Measurements from ENCODE around the gene OSCAR. TPM values are rescaled to one million over a fixed set of nuclear protein-coding genes. Genes with fewer than 3 reads are reported as not detected.
A peak's percentile ranks its signal among the peaks of the same experiment; 100 is the strongest.
"Not testable (repeated sequence)": the region's sequence is repeated elsewhere in the genome, so short reads cannot be mapped to it uniquely, and the experiment has no call there.

OSCAR gene
- total RNA-seq, 2 experiments from 2014 or later, result 0.17 to 0.36 TPM

DNA sequence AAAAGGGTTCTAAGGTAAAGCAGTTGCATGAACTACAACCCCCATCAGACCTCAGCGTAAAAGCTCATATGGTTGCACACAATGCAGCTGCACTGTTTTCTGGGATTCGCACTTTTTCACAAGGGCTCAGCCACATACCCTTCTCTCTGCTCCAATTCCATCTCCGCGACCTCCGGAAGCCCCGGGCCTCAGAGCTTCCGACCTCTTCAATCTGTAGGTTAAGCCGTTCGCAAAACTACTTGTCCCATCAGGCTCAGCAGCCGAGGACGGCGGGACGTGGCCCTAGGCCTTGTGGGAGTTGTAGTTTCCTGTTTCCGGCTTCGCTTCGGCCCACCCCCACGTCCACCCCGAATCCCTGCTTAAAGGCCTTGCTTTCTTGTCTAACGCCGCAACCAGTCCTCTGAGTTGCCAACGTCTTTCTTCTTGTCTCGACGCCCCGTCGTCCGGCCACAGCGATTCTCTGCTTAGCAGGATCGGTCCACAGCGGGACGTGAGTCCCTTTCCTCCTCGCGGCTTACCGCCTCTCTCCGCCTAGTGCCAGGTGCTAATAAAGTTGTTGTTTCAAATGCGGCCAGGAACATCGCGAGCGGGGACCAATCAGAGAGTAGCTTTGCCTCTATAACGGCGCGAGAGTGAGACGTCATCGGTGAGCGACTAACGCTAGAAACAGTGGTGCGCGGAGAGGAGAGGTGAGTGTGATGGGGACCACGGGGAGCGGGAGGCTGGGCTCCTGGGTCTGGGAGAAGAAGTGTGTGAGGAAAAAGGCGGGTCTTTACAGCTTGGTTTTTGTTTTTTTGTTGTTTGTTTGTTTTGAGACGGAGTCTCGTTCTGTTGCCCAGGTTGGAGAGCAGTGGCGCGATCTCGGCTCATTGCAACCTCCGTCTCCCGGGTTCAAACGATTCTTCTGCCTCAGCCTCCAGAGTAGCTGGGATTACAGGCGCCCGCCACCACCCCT is 14.8 kb upstream of the OSCAR start, which contains the start of the genes PRPF31 and TFPT:
Gene PRPF31 (plus strand): TSS at position 646 of the 955 bp plus-strand sequence. CDS start 2,525 bp downstream, outside the sequence.
Gene TFPT (minus strand): TSS at position 549 of the 955 bp plus-strand sequence. CDS start 388 bp downstream, at position 161.
- H3K27ac Mint-ChIP-seq, result peak within 1 kb of the TSS; percentile 97
- H3K9me3 Mint-ChIP-seq, result no peaks in the 10 kb centered on the region
- H3K4me1 Mint-ChIP-seq (ENCODE audit: low read depth), result peaks cover 30% of the 10 kb centered on the region
- intact Hi-C loops (cut with micrococcal nuclease), result loop anchor here (1.0 to 5.0 kb wide), 6 partner anchors 13 to 347 kb away; partner anchors contain the start of genes CNOT3, LENG1, LENG8 and LENG9
- H3K4me3 Mint-ChIP-seq, result peak within 1 kb of the TSS; percentile 90
- H3K36me3 Mint-ChIP-seq (ENCODE audit: low read depth), result peaks cover 31% of the 10 kb centered on the region
- DNase-seq, result peak; percentile 99
- H3K27me3 Mint-ChIP-seq (ENCODE audit: low read depth), result no peaks in the 10 kb centered on the region
- CTCF ChIA-PET, result no interaction called here

DNA sequence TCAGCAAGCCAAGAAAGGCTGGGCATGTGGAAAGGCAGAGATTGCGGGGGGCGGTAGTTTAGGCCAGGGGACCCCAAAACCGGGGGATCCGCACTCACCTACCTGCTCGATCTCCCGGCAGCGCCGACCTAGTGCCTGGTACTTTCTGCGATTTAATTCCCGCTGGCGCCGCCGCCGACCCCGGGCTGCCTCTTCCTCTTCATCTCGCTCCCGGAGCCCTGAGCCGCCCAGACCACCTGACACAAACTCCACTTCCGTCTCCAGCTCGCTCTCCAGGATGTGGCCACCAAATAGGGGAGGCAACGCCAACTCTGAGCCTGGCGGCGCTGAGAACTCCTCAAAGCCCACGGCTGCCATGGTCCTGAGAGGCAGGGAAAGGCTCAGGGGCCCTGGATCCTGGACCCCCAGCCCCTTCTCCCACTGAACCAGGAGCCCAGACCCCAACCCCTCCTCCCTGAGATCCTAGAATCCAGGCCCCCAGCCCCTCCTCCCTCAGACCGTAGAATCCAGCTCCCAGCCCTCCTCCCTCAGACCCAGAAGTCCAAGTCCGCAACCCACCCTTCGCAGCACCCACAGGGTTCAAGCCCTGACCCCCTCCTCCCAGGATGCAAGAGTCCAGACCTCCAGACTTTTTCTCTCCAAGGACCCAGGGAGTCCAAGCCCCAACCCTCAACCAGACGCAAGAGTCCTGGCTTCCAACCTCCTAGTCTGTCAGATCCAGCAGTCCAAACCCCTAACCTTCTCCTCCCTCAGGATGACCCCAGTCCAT is 13.9 kb upstream of the OSCAR start:
- intact Hi-C loops (cut with micrococcal nuclease), result loop anchor here (1.0 to 5.0 kb wide), 6 partner anchors 12 to 348 kb away; partner anchors contain the start of genes CNOT3, LENG1, LENG8 and LENG9
- Mint-ChIP-seq H3K27ac (peak overlapping the region; percentile 97), H3K36me3 (ENCODE audit: low read depth) (peaks cover 29% of the 10 kb centered on the region), H3K4me3 (peak overlapping the region; percentile 90), H3K4me1 (ENCODE audit: low read depth) (peaks cover 33% of the 10 kb centered on the region), H3K9me3 (no peaks in the 10 kb centered on the region), H3K27me3 (ENCODE audit: low read depth) (no peaks in the 10 kb centered on the region)
- DNase-seq, result peak; percentile 70
- CTCF ChIA-PET, result no interaction called here

DNA sequence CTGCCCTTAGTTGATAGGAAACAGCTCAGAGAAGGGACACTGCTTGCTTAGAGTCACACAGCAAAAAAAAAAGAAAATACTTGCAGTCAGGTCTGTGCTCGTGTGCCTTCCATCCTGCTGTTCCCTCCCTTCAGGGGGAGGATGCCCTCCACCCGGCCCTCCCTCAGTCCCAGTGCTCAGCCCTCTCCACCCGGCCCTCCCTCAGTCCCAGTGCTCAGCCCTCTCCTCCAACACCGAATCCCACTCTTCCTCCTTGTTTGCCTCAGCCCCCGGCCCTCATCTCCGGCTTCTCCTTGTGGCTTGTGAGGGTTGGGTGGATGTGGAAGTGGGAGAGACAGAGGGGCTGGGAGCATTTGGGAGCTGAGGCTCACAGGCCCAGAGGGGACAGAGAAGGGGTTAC is 9.0 kb upstream of the OSCAR start:
- no peak overlapping the region for H3K4me3 Mint-ChIP-seq
- intact Hi-C loops (cut with micrococcal nuclease), result no loop called here
- peaks cover 26% of the 10 kb centered on the region for H3K4me1 Mint-ChIP-seq (ENCODE audit: low read depth)
- peaks cover 37% of the 10 kb centered on the region for H3K36me3 Mint-ChIP-seq (ENCODE audit: low read depth)
- no peak for DNase-seq
- no peaks in the 10 kb centered on the region for H3K27me3 Mint-ChIP-seq (ENCODE audit: low read depth)
- CTCF ChIA-PET, result no interaction called here
- H3K27ac Mint-ChIP-seq, result no peak overlapping the region
- H3K9me3 Mint-ChIP-seq, result no peaks in the 10 kb centered on the region

GRCh38 chr19:54108496-54108895 is 7.9 kb upstream of the OSCAR start:
- H3K9me3 Mint-ChIP-seq, result no peaks in the 10 kb centered on the region
- peaks cover 31% of the 10 kb centered on the region for H3K36me3 Mint-ChIP-seq (ENCODE audit: low read depth)
- no peak overlapping the region for H3K4me3 Mint-ChIP-seq
- H3K4me1 Mint-ChIP-seq (ENCODE audit: low read depth), result peaks cover 28% of the 10 kb centered on the region
- intact Hi-C loops (cut with micrococcal nuclease), result no loop called here
- H3K27ac Mint-ChIP-seq, result no peak overlapping the region
- CTCF ChIA-PET, result no interaction called here
- DNase-seq, result no peak
- no peaks in the 10 kb centered on the region for H3K27me3 Mint-ChIP-seq (ENCODE audit: low read depth)

- DNase-seq, result peak; percentile 1
- Mint-ChIP-seq H3K4me3 (no peak overlapping the region), H3K36me3 (ENCODE audit: low read depth) (peaks cover 27% of the 10 kb centered on the region), H3K27me3 (ENCODE audit: low read depth) (no peaks in the 10 kb centered on the region), H3K9me3 (no peaks in the 10 kb centered on the region), H3K4me1 (ENCODE audit: low read depth) (peaks cover 30% of the 10 kb centered on the region), H3K27ac (no peak overlapping the region)
- CTCF ChIA-PET, result no interaction called here
- intact Hi-C loops (cut with micrococcal nuclease), result no loop called here
Measured at GRCh38 chr19:54107876-54108490, 7.4 kb upstream of the OSCAR start.

DNA sequence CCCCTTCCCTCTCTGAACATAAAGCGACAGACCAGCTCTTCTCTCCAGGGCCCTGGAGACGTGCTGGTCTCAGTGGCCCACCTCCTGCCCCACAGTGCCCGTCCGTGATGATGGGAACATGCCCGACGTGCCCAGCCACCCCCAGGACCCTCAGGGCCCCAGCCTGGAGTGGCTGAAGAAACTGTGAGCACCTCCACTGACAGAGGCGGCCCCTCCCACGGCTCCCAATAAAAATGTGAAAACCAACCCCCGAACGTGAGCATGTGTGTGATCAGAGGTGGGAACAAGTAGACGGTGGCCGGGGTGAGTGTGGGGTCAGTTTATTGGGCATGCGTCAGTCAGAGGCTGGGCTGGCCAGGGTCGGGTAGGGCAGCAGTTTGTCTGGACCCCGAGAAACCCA is 6.1 kb upstream of the OSCAR start:
- H3K4me1 Mint-ChIP-seq (ENCODE audit: low read depth), result peaks cover 36% of the 10 kb centered on the region
- no peak overlapping the region for H3K27ac Mint-ChIP-seq
- intact Hi-C loops (cut with micrococcal nuclease), result no loop called here
- H3K4me3 Mint-ChIP-seq, result no peak overlapping the region
- CTCF ChIA-PET, result no interaction called here
- peaks cover 24% of the 10 kb centered on the region for H3K36me3 Mint-ChIP-seq (ENCODE audit: low read depth)
- H3K9me3 Mint-ChIP-seq, result no peaks in the 10 kb centered on the region
- no peaks in the 10 kb centered on the region for H3K27me3 Mint-ChIP-seq (ENCODE audit: low read depth)
- DNase-seq, result no peak

DNA sequence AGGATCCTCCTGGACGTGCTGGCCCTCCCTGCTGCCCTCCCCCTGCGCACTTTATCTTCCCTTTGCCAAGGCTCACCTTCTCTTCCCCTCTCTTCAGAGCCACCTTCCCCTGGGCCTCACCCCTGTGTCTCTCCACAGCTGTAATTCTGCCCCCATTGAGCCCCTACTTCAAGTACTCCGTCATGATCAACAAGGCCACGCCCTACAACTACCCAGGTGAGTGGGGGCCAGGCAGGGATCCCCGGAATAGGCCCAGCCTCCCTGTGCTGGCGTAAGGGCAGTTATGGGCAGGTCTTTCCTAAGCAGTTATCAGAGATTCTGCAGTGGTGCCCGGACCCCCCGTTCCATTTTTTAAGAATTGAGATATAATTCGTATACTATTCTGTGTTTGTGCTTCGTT is 5.2 kb upstream of the OSCAR start:
- no peak for DNase-seq
- Mint-ChIP-seq H3K9me3 (no peaks in the 10 kb centered on the region), H3K4me3 (no peak overlapping the region), H3K27ac (no peak overlapping the region), H3K4me1 (ENCODE audit: low read depth) (peaks cover 34% of the 10 kb centered on the region), H3K27me3 (ENCODE audit: low read depth) (no peaks in the 10 kb centered on the region), H3K36me3 (ENCODE audit: low read depth) (peaks cover 23% of the 10 kb centered on the region)
- CTCF ChIA-PET, result no interaction called here
- intact Hi-C loops (cut with micrococcal nuclease), result no loop called here

GRCh38 chr19:54104998-54105715 is 4.6 kb upstream of the OSCAR start:
- peaks cover 31% of the 10 kb centered on the region for H3K4me1 Mint-ChIP-seq (ENCODE audit: low read depth)
- intact Hi-C loops (cut with micrococcal nuclease), result loop anchor here (5.0 kb wide), 1 partner anchor 238 kb away; the partner anchor contains the start of gene MYADM

DNA sequence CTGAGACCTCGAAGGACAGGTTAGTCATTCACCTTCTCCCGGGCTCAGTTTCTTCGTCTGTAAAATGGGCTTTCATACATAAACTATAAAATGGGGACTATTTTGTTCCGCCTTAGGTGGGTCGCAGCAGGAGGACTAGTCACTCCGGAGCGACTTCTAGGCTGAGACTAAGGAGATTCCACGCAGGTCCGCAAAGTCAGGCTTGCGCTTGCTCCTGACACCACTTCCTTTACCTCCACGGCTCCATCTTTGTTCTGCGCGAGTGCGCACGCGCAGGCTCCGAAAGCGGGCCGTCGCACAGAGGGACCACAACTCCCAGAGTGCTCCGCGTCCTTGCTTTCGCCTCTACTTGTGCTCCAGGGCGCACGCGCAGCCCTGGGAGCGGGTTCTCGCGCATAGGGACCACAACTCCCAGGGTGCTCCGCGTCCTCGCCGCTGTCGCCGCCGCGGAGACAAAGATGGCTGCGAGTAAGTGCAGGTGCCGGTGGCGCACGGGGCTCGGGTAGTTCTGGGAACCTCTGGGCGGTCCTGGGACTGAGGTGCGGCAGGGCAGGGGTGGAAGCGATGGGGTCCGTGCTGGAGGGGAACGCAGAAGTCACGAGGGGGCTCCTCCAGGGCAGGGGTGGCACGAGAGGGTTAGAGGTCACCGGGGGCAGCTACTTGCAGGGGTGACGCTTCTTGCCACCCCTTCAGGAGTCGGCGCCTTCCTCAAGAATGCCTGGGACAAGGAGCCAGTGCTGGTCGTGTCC is 2.0 kb upstream of the OSCAR start, which contains the start of gene NDUFA3:
Gene NDUFA3 (plus strand): TSS at position 435 of the 749 bp plus-strand sequence. CDS start 24 bp downstream, at position 459.
- Mint-ChIP-seq H3K4me3 (peak within 1 kb of the TSS; percentile 99), H3K27ac (peak within 1 kb of the TSS; percentile 92), H3K9me3 (no peaks in the 10 kb centered on the region), H3K36me3 (ENCODE audit: low read depth) (peaks cover 13% of the 10 kb centered on the region), H3K27me3 (ENCODE audit: low read depth) (no peaks in the 10 kb centered on the region), H3K4me1 (ENCODE audit: low read depth) (peaks cover 28% of the 10 kb centered on the region)
- peak; percentile 98 for DNase-seq
- intact Hi-C loops (cut with micrococcal nuclease), result loop anchor here (1.0 to 5.0 kb wide), 5 partner anchors 13 to 582 kb away; partner anchors contain the start of genes CNOT3, LENG1, MYADM and PRPF31
- CTCF ChIA-PET, result no interaction called here

More at GRCh38 chr19:54104998-54105715, 4.6 kb upstream of the OSCAR start:
- H3K27ac Mint-ChIP-seq, result no peak overlapping the region
- peaks cover 17% of the 10 kb centered on the region for H3K36me3 Mint-ChIP-seq (ENCODE audit: low read depth)
- CTCF ChIA-PET, result no interaction called here
- DNase-seq, result no peak
- H3K9me3 Mint-ChIP-seq, result no peaks in the 10 kb centered on the region
- H3K27me3 Mint-ChIP-seq (ENCODE audit: low read depth), result no peaks in the 10 kb centered on the region
- H3K4me3 Mint-ChIP-seq, result no peak overlapping the region

GRCh38 chr19:54099903-54100255 is 724 bp downstream of the OSCAR start:
- H3K27ac Mint-ChIP-seq, CTCF ChIA-PET: not testable (repeated sequence)

More at GRCh38 chr19:54099903-54100255, 724 bp downstream of the OSCAR start:
- peaks cover 24% of the 10 kb centered on the region for H3K4me1 Mint-ChIP-seq (ENCODE audit: low read depth)
- DNase-seq; H3K27me3 Mint-ChIP-seq (ENCODE audit: low read depth); H3K36me3 Mint-ChIP-seq (ENCODE audit: low read depth); H3K9me3 Mint-ChIP-seq; H3K4me3 Mint-ChIP-seq: not testable (repeated sequence)
- intact Hi-C loops (cut with micrococcal nuclease), result loop anchor here (5.0 kb wide), 1 partner anchor 233 kb away; the partner anchor contains the start of gene MYADM
